HEK293 (cell line): Measurements from ENCODE around the gene RPS18.

Experiments
- ATF2 ChIP-seq: fragments of 450-650 bp; formaldehyde crosslinking; IDR thresholded peaks from 2 replicates; pipeline ENCODE4 v1.5.1; 2016; ENCODE audit warnings: missing biosample characterization, missing genetic modification characterization, low read depth
- CTCF ChIP-seq: fragments of 450-650 bp; formaldehyde crosslinking; IDR thresholded peaks from 2 replicates; pipeline ENCODE4 v1.5.1; 2016; ENCODE audit warnings: missing biosample characterization, missing genetic modification characterization
- EGR2 ChIP-seq: fragments of 450-650 bp; formaldehyde crosslinking; IDR thresholded peaks from 2 replicates; pipeline ENCODE4 v1.5.1; 2016; ENCODE audit warnings: low read depth, missing biosample characterization, missing genetic modification characterization
- GLIS1 ChIP-seq: fragments of 450-650 bp; formaldehyde crosslinking; IDR thresholded peaks from 2 replicates; pipeline ENCODE4 v1.5.1; 2016; ENCODE audit warnings: missing biosample characterization, missing genetic modification characterization
- IKZF3 ChIP-seq: fragments of 450-650 bp; IDR thresholded peaks from 2 replicates; pipeline ENCODE4 v1.5.0; 2018; ENCODE audit warnings: missing biosample characterization, mild to moderate bottlenecking, missing genetic modification characterization, moderate library complexity
- KLF17 ChIP-seq: fragments of 450-650 bp; formaldehyde crosslinking; IDR thresholded peaks from 2 replicates; pipeline ENCODE4 v1.5.1; 2016; ENCODE audit warnings: missing biosample characterization, missing genetic modification characterization
- KLF9 ChIP-seq: fragments of 450-650 bp; formaldehyde crosslinking; IDR thresholded peaks from 2 replicates; pipeline ENCODE4 v1.5.1; 2016; ENCODE audit warnings: missing biosample characterization, missing genetic modification characterization, low read depth
- RBAK ChIP-seq: fragments of 450-650 bp; formaldehyde crosslinking; IDR thresholded peaks from 2 replicates; pipeline ENCODE4 v1.5.1; 2016; ENCODE audit warnings: missing biosample characterization, missing genetic modification characterization
- SCRT2 ChIP-seq: fragments of 450-650 bp; formaldehyde crosslinking; IDR thresholded peaks from 2 replicates; pipeline ENCODE4 v1.5.1; 2016; ENCODE audit warnings: missing biosample characterization, missing genetic modification characterization
- ZBTB17 ChIP-seq: fragments of 450-650 bp; formaldehyde crosslinking; IDR thresholded peaks from 2 replicates; pipeline ENCODE4 v1.5.1; 2016; ENCODE audit warnings: missing biosample characterization, missing genetic modification characterization
- ZFHX2 ChIP-seq: fragments of 450-650 bp; formaldehyde crosslinking; conservative IDR thresholded peaks from 2 replicates; pipeline ENCODE4 v1.5.1; 2016; ENCODE audit warnings: missing biosample characterization, missing genetic modification characterization
- ZFP37 ChIP-seq: fragments of 450-650 bp; formaldehyde crosslinking; IDR thresholded peaks from 2 replicates; pipeline ENCODE4 v1.5.1; 2016; ENCODE audit warnings: missing biosample characterization, missing genetic modification characterization
- ZIC2 ChIP-seq: fragments of 450-650 bp; formaldehyde crosslinking; IDR thresholded peaks from 2 replicates; pipeline ENCODE4 v1.5.1; 2016; ENCODE audit warnings: missing biosample characterization, missing genetic modification characterization
- ZNF175 ChIP-seq: fragments of 450-650 bp; formaldehyde crosslinking; IDR thresholded peaks from 2 replicates; pipeline ENCODE4 v1.5.1; 2016; ENCODE audit warnings: missing biosample characterization, missing genetic modification characterization
- ZNF26 ChIP-seq: fragments of 450-650 bp; formaldehyde crosslinking; IDR thresholded peaks from 2 replicates; pipeline ENCODE4 v1.5.1; 2016; ENCODE audit warnings: missing biosample characterization, missing genetic modification characterization
- ZNF335 ChIP-seq: fragments of 450-650 bp; formaldehyde crosslinking; conservative IDR thresholded peaks from 2 replicates; pipeline ENCODE4 v1.5.1; 2016; ENCODE audit warnings: missing biosample characterization, missing genetic modification characterization
- ZNF423 ChIP-seq: fragments of 450-650 bp; formaldehyde crosslinking; IDR thresholded peaks from 2 replicates; pipeline ENCODE4 v1.5.1; 2016; ENCODE audit warnings: missing biosample characterization, missing genetic modification characterization
- ZNF558 ChIP-seq: fragments of 450-650 bp; formaldehyde crosslinking; IDR thresholded peaks from 2 replicates; pipeline ENCODE4 v1.5.1; 2016; ENCODE audit warnings: missing biosample characterization, missing genetic modification characterization
- ZNF768 ChIP-seq: fragments of 450-650 bp; formaldehyde crosslinking; IDR thresholded peaks from 2 replicates; pipeline ENCODE4 v1.5.1; 2018; ENCODE audit warnings: missing biosample characterization, mild to moderate bottlenecking, missing genetic modification characterization
- TF ChIP-seq, protein P1 (sequence below): fragments of 450-650 bp; formaldehyde crosslinking; IDR thresholded peaks from 2 replicates; pipeline ENCODE4 v1.5.1; 2016; ENCODE audit warnings: missing biosample characterization, missing genetic modification characterization
- TF ChIP-seq, protein P2 (sequence below): fragments of 450-650 bp; formaldehyde crosslinking; conservative IDR thresholded peaks from 2 replicates; pipeline ENCODE4 v1.5.1; 2016; ENCODE audit warnings: low read depth, missing biosample characterization, missing genetic modification characterization

The RPS18 gene

GRCh38 chr6:33313105-33313708 is 41.3 kb downstream of the RPS18 start (continued):
- peak; percentile 93 for TF ChIP-seq ZNF335
- TF ChIP-seq ZIC2 (tag by site-specific recombination): peak; percentile 92
- TF ChIP-seq EGR2 (tag by site-specific recombination): peak; percentile 81
- TF ChIP-seq CTCF (tag by site-specific recombination): peak; percentile 22
- TF ChIP-seq RBAK (tag by site-specific recombination): 0 out of 2 replicates have a peak, but pooled peaks have one; percentile 25
- no peak for TF ChIP-seq ZBTB17 (tag by site-specific recombination)
- TF ChIP-seq, protein P1, sequence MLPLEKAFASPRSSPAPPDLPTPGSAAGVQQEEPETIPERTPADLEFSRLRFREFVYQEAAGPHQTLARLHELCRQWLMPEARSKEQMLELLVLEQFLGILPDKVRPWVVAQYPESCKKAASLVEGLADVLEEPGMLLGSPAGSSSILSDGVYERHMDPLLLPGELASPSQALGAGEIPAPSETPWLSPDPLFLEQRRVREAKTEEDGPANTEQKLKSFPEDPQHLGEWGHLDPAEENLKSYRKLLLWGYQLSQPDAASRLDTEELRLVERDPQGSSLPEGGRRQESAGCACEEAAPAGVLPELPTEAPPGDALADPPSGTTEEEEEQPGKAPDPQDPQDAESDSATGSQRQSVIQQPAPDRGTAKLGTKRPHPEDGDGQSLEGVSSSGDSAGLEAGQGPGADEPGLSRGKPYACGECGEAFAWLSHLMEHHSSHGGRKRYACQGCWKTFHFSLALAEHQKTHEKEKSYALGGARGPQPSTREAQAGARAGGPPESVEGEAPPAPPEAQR (tag by site-specific recombination): no peak
- peak; percentile 76 for TF ChIP-seq ZFHX2 (tag by site-specific recombination)
- peak; percentile 22; the same call in 1 of the 2 replicates for TF ChIP-seq IKZF3 (tag by site-specific recombination)
- no peak for TF ChIP-seq KLF9 (tag by site-specific recombination)
- peak; percentile 73 for TF ChIP-seq ZNF423 (tag by site-specific recombination)
- TF ChIP-seq, protein P2, sequence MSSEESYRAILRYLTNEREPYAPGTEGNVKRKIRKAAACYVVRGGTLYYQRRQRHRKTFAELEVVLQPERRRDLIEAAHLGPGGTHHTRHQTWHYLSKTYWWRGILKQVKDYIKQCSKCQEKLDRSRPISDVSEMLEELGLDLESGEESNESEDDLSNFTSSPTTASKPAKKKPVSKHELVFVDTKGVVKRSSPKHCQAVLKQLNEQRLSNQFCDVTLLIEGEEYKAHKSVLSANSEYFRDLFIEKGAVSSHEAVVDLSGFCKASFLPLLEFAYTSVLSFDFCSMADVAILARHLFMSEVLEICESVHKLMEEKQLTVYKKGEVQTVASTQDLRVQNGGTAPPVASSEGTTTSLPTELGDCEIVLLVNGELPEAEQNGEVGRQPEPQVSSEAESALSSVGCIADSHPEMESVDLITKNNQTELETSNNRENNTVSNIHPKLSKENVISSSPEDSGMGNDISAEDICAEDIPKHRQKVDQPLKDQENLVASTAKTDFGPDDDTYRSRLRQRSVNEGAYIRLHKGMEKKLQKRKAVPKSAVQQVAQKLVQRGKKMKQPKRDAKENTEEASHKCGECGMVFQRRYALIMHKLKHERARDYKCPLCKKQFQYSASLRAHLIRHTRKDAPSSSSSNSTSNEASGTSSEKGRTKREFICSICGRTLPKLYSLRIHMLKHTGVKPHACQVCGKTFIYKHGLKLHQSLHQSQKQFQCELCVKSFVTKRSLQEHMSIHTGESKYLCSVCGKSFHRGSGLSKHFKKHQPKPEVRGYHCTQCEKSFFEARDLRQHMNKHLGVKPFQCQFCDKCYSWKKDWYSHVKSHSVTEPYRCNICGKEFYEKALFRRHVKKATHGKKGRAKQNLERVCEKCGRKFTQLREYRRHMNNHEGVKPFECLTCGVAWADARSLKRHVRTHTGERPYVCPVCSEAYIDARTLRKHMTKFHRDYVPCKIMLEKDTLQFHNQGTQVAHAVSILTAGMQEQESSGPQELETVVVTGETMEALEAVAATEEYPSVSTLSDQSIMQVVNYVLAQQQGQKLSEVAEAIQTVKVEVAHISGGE: peak; percentile 47; the same call in 1 of the 2 replicates
- TF ChIP-seq SCRT2 (tag by site-specific recombination): peak; percentile 81
- peak; percentile 69; the same call in 1 of the 2 replicates for TF ChIP-seq GLIS1 (tag by site-specific recombination)
- TF ChIP-seq ZNF558 (tag by site-specific recombination): no peak
- no peak for TF ChIP-seq ZNF26
- TF ChIP-seq ATF2 (tag by site-specific recombination): no peak
- no peak for TF ChIP-seq ZNF768
- TF ChIP-seq ZFP37: peak; percentile 60; the same call in 1 of the 2 replicates
- TF ChIP-seq KLF17 (tag by site-specific recombination): peak; percentile 35; the same call in 1 of the 2 replicates
- no peak for TF ChIP-seq ZNF175 (tag by site-specific recombination)
